Neural cell (in vitro differentiated cells): Measurements from ENCODE around the gene SMR3A. TPM values are rescaled to one million over a fixed set of nuclear protein-coding genes. Genes with fewer than 3 reads are reported as not detected.

Experiments used
- H2AFZ ChIP-seq: fragments of 200-600, 300-800 bp; sonication (generic), shearing (Covaris generic); 2 replicates; pipeline ENCODE4 v1.6.0; 2014; ENCODE audit warnings: low read depth, mild to moderate bottlenecking, antibody characterized with exemption, low read length, moderate library complexity
- H3F3A ChIP-seq: fragments of 200-600 bp; shearing (Covaris generic); 2 replicates; pipeline ENCODE4 v1.6.1; 2016; ENCODE audit warnings: mild to moderate bottlenecking, moderate library complexity, mixed read lengths, antibody characterized with exemption, low read length; ENCODE audit not compliant: insufficient read depth, poor library complexity, severe bottlenecking
- H3K27ac ChIP-seq: fragments of 200-600, 300-800 bp; sonication (generic), shearing (Covaris generic); 2 replicates; pipeline ENCODE4 v1.5.1; 2014; ENCODE audit warnings: mild to moderate bottlenecking, low read length, moderate library complexity
- H3K27me3 ChIP-seq: fragments of 300-800, 200-600 bp; sonication (generic), shearing (Covaris generic); 2 replicates; pipeline ENCODE4 v1.6.0; 2014; ENCODE audit warnings: mild to moderate bottlenecking, low read depth, low read length, moderate library complexity; ENCODE audit not compliant: insufficient read depth
- H3K36me3 ChIP-seq: fragments of 300-800, 200-600 bp; sonication (generic), shearing (Covaris generic); 2 replicates; pipeline ENCODE4 v1.5.1; 2014; ENCODE audit warnings: mild to moderate bottlenecking, antibody characterized with exemption, low read length, moderate library complexity; ENCODE audit not compliant: insufficient read depth
- H3K4me2 ChIP-seq: fragments of 300-800, 200-600 bp; sonication (generic), shearing (Covaris generic); 2 replicates; pipeline ENCODE4 v1.6.0; 2014; ENCODE audit warnings: mild to moderate bottlenecking, low read length
- H3K4me3 ChIP-seq: fragments of 300-800, 200-600 bp; sonication (generic), shearing (Covaris generic); 2 replicates; pipeline ENCODE4 v1.5.1; 2014; ENCODE audit warnings: mild to moderate bottlenecking, low read length, moderate library complexity
- H3K79me2 ChIP-seq: fragments of 200-600 bp; shearing (Covaris generic); replicated peaks from 2 replicates; pipeline ENCODE4 v1.6.0; 2014; ENCODE audit warnings: mild to moderate bottlenecking, low read length, moderate library complexity; ENCODE audit not compliant: insufficient read depth
- H3K9ac ChIP-seq: fragments of 300-800, 200-600 bp; sonication (generic), shearing (Covaris generic); 2 replicates; pipeline ENCODE4 v1.6.1; 2016; ENCODE audit warnings: mild to moderate bottlenecking, low read length, mixed read lengths
- H3K9me2 ChIP-seq: fragments of 200-600 bp; shearing (Covaris generic); 2 replicates; pipeline ENCODE4 v1.6.1; 2016; ENCODE audit warnings: mild to moderate bottlenecking, low read length, mixed read lengths; ENCODE audit not compliant: insufficient read depth
- H3K9me3 ChIP-seq: fragments of 200-600, 300-800 bp; sonication (generic), shearing (Covaris generic); 2 replicates; pipeline ENCODE4 v1.6.1; 2016; ENCODE audit warnings: mild to moderate bottlenecking, mixed run types, low read length, moderate library complexity, mixed read lengths
- H4K20me1 ChIP-seq: fragments of 200-600 bp; shearing (Covaris generic); 2 replicates; pipeline ENCODE4 v1.6.1; 2016; ENCODE audit warnings: mild to moderate bottlenecking, mixed run types; ENCODE audit not compliant: insufficient read depth
- CTCF ChIP-seq: fragments of 450-650 bp; IDR thresholded peaks from 2 replicates; pipeline ENCODE4 v1.5.1; 2014; ENCODE audit warnings: antibody characterized with exemption, mild to moderate bottlenecking, moderate library complexity; ENCODE audit not compliant: poor library complexity, severe bottlenecking
- EP300 ChIP-seq: fragments of 450-650 bp; conservative IDR thresholded peaks from 2 replicates; pipeline ENCODE4 v1.6.1; 2014; ENCODE audit warnings: antibody characterized with exemption, mild to moderate bottlenecking, moderate library complexity; ENCODE audit not compliant: poor library complexity, severe bottlenecking
- EZH2 ChIP-seq: fragments of 200-600, 300-800 bp; shearing (Covaris generic), sonication (generic); IDR thresholded peaks from 2 replicates; pipeline ENCODE4 v1.6.1; 2014; ENCODE audit warnings: antibody characterized with exemption, low read length, borderline replicate concordance, mild to moderate bottlenecking; ENCODE audit not compliant: insufficient read depth, poor library complexity, severe bottlenecking
- MXI1 ChIP-seq: fragments of 450-650 bp; conservative IDR thresholded peaks from 2 replicates; pipeline ENCODE4 v1.6.1; 2014; ENCODE audit warnings: antibody characterized with exemption, mild to moderate bottlenecking; ENCODE audit not compliant: poor library complexity, severe bottlenecking
- POLR2AphosphoS5 ChIP-seq: IDR thresholded peaks from 2 replicates; pipeline ENCODE4 v1.6.1; 2012
- RAD21 ChIP-seq: fragments of 450-650 bp; conservative IDR thresholded peaks from 2 replicates; pipeline ENCODE4 v1.6.1; 2014; ENCODE audit warnings: antibody characterized with exemption, mild to moderate bottlenecking, moderate library complexity
- REST ChIP-seq: IDR thresholded peaks from 2 replicates; pipeline ENCODE4 v1.6.1; 2012; ENCODE audit warnings: borderline replicate concordance
- SMC3 ChIP-seq: fragments of 450-650 bp; conservative IDR thresholded peaks from 2 replicates; pipeline ENCODE4 v1.6.1; 2014; ENCODE audit warnings: antibody characterized with exemption, mild to moderate bottlenecking, moderate library complexity; ENCODE audit not compliant: poor library complexity
- TAF1 ChIP-seq: IDR thresholded peaks from 2 replicates; pipeline ENCODE4 v1.6.1; 2012; ENCODE audit warnings: low read depth
- polyA minus RNA-seq: library from RNA; depleted of rRNA, polyadenylated mRNA; stranded (reverse); fragments of >200 nt; gene quantifications from 2 replicates; pipeline ENCODE4 v1.2.3, GENCODE V29; 2014
- polyA plus RNA-seq: library from polyadenylated mRNA; depleted of rRNA; stranded (reverse); fragments of >200 nt; gene quantifications from 2 replicates; pipeline ENCODE4 v1.2.3, GENCODE V29; 2014

The SMR3A gene
- not detected in 2 replicates for polyA plus RNA-seq
- not detected in 2 replicates for polyA minus RNA-seq

- TF ChIP-seq MXI1 (no peak), CTCF (no peak), SMC3 (no peak)
- Histone ChIP-seq H3K9me3 (no peaks in the 10 kb centered on the region), H3K36me3 (no peaks in the 10 kb centered on the region), H2AFZ (no peak within 1 kb of the TSS), H3K9ac (no peak within 1 kb of the TSS), H3K4me2 (no peak within 1 kb of the TSS), H3K9me2 (no peaks in the 10 kb centered on the region), H3K4me3 (no peak within 1 kb of the TSS), H3K27ac (no peak within 1 kb of the TSS), H3K79me2 (no peaks in the 10 kb centered on the region), H3K27me3 (no peaks in the 10 kb centered on the region), H4K20me1 (no peaks in the 10 kb centered on the region), H3F3A (no peaks in the 10 kb centered on the region)
Measured at GRCh38 chr4:70360460-70360859, at the start of gene SMR3A. Gene SMR3A (plus strand): TSS chr4:70360760. CDS start chr4:70362116, 1,356 bp downstream.

- H3K9ac ChIP-seq = no peak overlapping the region
- no peak overlapping the region for H2AFZ ChIP-seq
- no peaks in the 10 kb centered on the region for H3K36me3 ChIP-seq
- no peaks in the 10 kb centered on the region for H3K9me2 ChIP-seq
- no peak overlapping the region for H3K4me2 ChIP-seq
- H3K27me3 ChIP-seq = no peaks in the 10 kb centered on the region
- H3K27ac ChIP-seq = no peak overlapping the region
- H3K79me2 ChIP-seq = no peaks in the 10 kb centered on the region
- H3K4me3 ChIP-seq = no peak overlapping the region
- H4K20me1 ChIP-seq = no peaks in the 10 kb centered on the region
- no peaks in the 10 kb centered on the region for H3K9me3 ChIP-seq
- TF ChIP-seq RAD21 (no peak), REST (no peak), EZH2 (no peak), MXI1 (no peak), SMC3 (no peak), EP300 (no peak), TAF1 (no peak), CTCF (no peak), POLR2AphosphoS5 (no peak)
- no peaks in the 10 kb centered on the region for H3F3A ChIP-seq
Measured at GRCh38 chr4:70313736-70314135, 46.8 kb upstream of the SMR3A start.
